Central memory CD8-positive, alpha-beta T cell (primary cell): ENCODE results near the gene GHRH.

Source experiments
- ATAC-seq: fragments of 150-1000 bp; cut with Tn5 transposase; replicated peaks from 2 replicates; pipeline ENCODE4 v1.10.0; 2022; ENCODE audit warnings: mild to moderate bottlenecking, moderate FRiP score, moderate number of reproducible peaks; ENCODE audit not compliant: poor library complexity, severe bottlenecking; ENCODE audit errors: extremely low read depth
- DNase-seq, 2 donors: peaks; one replicate each; pipeline ENCODE4 v3.0.0; 2021; ENCODE audit warnings: low spot score in 2 of 2
- H3K27ac Mint-ChIP-seq: one replicate; pipeline ENCODE4 v1.8.0; 2022; ENCODE audit warnings: low read depth, mild to moderate bottlenecking, moderate library complexity, mixed read lengths
- H3K27me3 Mint-ChIP-seq: one replicate; pipeline ENCODE4 v1.8.0; 2022; ENCODE audit warnings: mixed read lengths
- H3K36me3 Mint-ChIP-seq: one replicate; pipeline ENCODE4 v1.8.0; 2022; ENCODE audit warnings: mild to moderate bottlenecking, moderate library complexity, mixed read lengths; ENCODE audit not compliant: insufficient read depth
- H3K4me1 Mint-ChIP-seq: one replicate; pipeline ENCODE4 v1.8.0; 2022; ENCODE audit warnings: mixed read lengths
- H3K4me3 Mint-ChIP-seq: one replicate; pipeline ENCODE4 v1.8.0; 2022; ENCODE audit warnings: mild to moderate bottlenecking, moderate library complexity, mixed read lengths
- H3K9me3 Mint-ChIP-seq: one replicate; pipeline ENCODE4 v1.8.0; 2022; ENCODE audit warnings: mixed read lengths

The GHRH gene

DNA sequence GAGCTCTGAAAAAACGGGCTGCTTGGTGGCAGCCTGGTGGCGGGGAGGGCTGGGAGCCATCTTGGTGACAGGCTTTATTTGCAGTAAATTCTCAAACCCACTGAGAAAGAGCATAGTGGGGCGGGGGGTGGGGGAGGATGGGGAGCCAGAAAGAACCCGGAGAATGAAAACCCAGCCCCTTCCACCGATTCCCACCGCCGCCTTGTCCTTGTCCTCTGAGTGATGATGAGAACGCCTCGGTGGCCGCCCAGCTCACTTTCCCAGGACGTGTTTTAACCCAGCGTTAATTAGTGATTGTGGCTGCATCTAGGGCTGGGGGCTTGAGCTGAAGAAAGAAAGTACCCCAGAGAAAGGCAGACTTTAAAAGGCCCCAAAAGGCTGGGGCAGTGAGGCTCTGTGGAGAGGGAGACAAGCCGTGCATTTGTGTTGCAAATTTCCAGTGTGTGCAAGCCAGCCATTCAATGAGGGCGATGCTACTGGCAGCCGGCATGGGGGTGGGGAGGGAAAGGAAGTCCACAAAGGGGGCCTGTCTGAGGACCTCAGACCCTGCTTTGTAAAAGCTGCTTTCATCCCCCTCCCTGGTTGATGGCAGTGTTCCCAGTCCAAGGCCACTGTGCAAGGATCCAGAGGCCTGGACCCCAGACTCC lies 6.2 kb upstream of the GHRH start:
- DNase-seq (no peak), ATAC-seq (no peak)
- H3K36me3 Mint-ChIP-seq, result no peaks in the 10 kb centered on the region
- H3K27me3 Mint-ChIP-seq, result peaks cover 2% of the 10 kb centered on the region
- H3K4me1 Mint-ChIP-seq, result no peaks in the 10 kb centered on the region
- H3K9me3 Mint-ChIP-seq, result no peaks in the 10 kb centered on the region
- no peak overlapping the region for H3K4me3 Mint-ChIP-seq
- H3K27ac Mint-ChIP-seq, result no peak overlapping the region

DNA sequence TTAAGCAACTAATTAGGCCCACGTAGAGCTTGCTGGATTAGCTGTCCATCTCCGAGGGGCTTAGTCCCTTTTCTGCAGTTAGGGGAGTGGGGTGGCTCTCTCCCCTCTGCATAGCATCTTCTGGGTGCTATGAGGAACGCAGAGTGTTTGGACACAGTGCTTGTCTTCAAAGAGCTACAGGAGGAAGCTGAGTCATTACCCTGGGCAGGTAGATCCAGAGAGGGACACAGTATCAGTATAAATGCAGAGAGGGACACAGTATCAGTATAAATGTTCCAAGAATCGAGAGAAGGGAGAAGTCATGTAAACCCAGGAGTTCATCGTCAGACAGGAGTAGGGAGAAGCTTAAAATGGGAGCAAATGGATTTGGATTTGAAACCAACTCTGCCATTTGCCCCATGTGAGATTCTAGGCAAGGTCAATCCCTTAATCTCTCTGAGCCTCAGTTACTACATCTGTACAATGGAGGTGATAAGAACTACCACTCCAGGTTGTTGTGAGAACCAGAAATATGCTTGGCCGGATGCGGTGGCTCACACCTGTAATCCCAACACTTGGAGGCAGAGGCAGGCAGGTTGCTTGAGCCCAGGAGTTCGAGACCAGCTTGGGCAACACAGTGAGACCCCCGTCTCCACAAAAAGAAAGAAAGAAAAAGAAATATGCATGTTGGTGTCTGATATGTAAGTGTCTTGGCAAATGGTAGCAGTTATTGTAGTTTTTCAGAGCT lies 5.5 kb upstream of the GHRH start:
- DNase-seq, result no peak
- Mint-ChIP-seq H3K4me3 (no peak overlapping the region), H3K27me3 (peaks cover 8% of the 10 kb centered on the region), H3K27ac (no peak overlapping the region), H3K36me3 (no peaks in the 10 kb centered on the region), H3K4me1 (no peaks in the 10 kb centered on the region), H3K9me3 (no peaks in the 10 kb centered on the region)
- ATAC-seq, result no peak

DNA sequence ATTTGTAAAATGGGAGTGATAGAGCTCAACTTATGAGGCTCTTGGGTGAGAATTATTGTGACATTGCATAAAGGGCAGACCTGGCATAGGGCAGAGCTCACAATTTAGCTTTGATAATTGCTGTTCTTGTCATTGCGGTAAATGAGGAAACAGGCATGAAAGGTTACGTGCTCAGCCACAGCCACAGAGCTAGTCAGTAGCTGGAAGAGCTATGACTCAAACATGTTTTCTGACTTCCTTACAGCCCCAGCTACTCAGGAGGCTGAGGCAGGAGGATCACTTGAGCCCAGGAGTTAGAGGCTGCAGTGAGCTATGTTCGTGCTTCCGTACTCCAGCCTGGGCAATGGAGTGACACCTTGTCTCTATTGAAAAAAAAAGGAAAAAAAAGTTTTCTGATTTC lies 3.5 kb upstream of the GHRH start:
- Mint-ChIP-seq H3K36me3 (no peaks in the 10 kb centered on the region), H3K27me3 (peaks cover 26% of the 10 kb centered on the region), H3K4me1 (no peaks in the 10 kb centered on the region), H3K9me3 (no peaks in the 10 kb centered on the region), H3K27ac (no peak overlapping the region), H3K4me3 (no peak overlapping the region)
- no peak for ATAC-seq
- DNase-seq, result no peak

DNA sequence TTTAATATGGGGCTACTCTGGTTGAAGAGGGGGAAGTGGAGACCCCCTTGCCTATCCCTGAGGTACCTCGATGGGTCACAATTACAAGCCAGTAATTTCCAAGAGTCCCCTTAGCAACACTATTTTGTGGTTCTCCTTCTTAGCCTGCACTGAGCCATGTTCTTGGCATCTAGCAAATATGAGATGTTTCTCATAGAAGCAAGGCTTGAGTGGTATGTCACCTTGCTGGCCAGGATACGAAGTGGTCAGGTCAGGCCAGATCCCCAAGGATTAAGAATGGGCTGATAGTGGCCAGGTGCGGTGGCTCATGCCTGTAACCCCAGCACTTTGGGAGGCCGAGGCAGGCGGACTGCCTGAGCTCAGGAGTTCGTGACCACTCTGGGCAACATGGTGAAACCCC lies 2.1 kb upstream of the GHRH start:
- Mint-ChIP-seq H3K36me3 (no peaks in the 10 kb centered on the region), H3K4me3 (no peak overlapping the region), H3K9me3 (no peaks in the 10 kb centered on the region), H3K27ac (no peak overlapping the region), H3K4me1 (no peaks in the 10 kb centered on the region), H3K27me3 (peaks cover 40% of the 10 kb centered on the region)
- DNase-seq, result no peak
- ATAC-seq, result no peak

DNA sequence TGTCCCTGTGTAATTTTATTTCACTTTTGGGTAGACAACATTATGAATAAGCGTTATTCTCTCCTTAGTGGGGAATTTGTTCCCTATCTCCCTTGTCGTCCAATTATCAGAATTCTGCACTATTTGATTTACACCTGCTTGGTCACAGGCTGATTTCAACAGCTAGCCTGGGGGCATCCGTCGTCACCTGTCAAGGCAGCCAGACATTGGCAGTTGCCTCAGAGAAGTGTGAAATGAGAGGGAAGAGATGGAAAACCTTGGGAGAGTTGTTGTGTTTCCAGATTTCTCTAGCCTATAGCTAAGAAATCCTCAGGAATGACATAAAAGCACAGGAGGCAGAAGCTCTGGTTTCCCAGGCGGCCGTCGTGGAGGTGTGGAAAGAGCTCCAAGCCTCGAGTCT lies 891 bp upstream of the GHRH start:
- DNase-seq, result no peak
- Mint-ChIP-seq H3K4me1 (no peaks in the 10 kb centered on the region), H3K27me3 (peaks cover 51% of the 10 kb centered on the region), H3K9me3 (no peaks in the 10 kb centered on the region), H3K4me3 (no peak overlapping the region), H3K36me3 (no peaks in the 10 kb centered on the region), H3K27ac (no peak overlapping the region)
- no peak for ATAC-seq

DNA sequence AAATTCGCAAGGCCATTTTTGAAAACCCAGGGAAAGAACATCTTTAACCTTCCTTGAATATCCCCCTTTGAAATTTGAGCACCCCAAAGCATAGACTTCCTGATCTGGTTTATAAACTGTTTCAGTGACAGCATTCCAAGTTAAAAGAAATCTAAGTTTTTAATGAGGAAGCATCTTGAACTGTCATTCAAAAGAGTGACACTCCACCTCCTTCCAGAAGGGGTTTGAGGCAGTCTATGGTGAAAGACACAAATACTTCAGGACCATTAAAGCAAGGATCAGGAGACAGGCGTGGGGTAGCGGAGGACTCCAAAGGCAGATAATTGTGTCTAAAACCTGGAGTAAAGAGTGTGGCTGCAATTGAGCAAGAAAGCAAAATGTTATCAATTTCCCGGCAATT lies 691 bp downstream of the GHRH start:
- Mint-ChIP-seq H3K4me3 (no peak overlapping the region), H3K9me3 (no peaks in the 10 kb centered on the region), H3K36me3 (no peaks in the 10 kb centered on the region), H3K4me1 (no peaks in the 10 kb centered on the region), H3K27me3 (peaks cover 51% of the 10 kb centered on the region), H3K27ac (no peak overlapping the region)
- ATAC-seq, result no peak
- DNase-seq, result no peak

DNA sequence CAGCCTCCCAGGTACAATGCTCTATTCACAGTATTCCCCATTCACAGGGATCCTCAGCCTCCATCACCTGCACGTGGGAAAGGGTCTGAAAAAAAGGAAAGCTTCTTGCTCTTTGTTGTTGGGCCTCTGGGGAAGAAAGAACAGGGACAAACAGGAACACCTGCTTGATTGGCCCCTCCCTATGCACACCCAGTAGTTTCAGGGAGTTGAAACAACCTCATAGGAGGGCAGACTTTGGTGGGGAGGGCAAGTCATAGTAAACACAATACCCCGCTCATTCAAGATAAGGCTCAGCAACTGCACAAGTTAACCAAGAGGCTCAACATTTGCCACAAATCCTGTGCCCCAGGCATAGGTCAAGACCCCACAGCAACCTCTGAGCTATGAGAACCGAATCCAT lies 1.7 kb downstream of the GHRH start:
- H3K4me1 Mint-ChIP-seq, result no peaks in the 10 kb centered on the region
- no peak overlapping the region for H3K27ac Mint-ChIP-seq
- DNase-seq (no peak), ATAC-seq (no peak)
- no peaks in the 10 kb centered on the region for H3K9me3 Mint-ChIP-seq
- H3K4me3 Mint-ChIP-seq, result no peak overlapping the region
- peaks cover 51% of the 10 kb centered on the region for H3K27me3 Mint-ChIP-seq
- no peaks in the 10 kb centered on the region for H3K36me3 Mint-ChIP-seq

DNA sequence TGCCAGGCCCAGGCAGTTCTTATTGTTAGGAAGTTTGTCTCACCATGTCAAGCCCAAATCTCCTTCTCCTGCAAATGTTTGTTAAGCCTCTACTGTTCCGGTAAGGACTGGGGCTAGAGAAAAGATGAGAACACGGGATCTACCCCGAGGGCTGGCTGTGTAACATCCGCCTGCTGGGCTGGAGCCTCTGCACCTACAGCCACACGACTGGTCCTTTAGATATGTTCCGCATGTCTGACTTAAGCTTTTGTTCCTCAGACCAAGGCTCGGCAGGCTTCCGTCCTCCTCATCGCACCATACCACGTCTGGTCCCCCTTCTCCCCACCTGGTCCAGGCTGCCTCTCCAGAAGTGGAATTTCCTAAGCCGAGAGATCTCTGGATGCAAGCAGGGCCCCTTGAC lies 2.6 kb downstream of the GHRH start:
- no peaks in the 10 kb centered on the region for H3K36me3 Mint-ChIP-seq
- DNase-seq (no peak), ATAC-seq (no peak)
- no peak overlapping the region for H3K27ac Mint-ChIP-seq
- no peak overlapping the region for H3K4me3 Mint-ChIP-seq
- H3K27me3 Mint-ChIP-seq, result peaks cover 51% of the 10 kb centered on the region
- no peaks in the 10 kb centered on the region for H3K4me1 Mint-ChIP-seq
- no peaks in the 10 kb centered on the region for H3K9me3 Mint-ChIP-seq

DNA sequence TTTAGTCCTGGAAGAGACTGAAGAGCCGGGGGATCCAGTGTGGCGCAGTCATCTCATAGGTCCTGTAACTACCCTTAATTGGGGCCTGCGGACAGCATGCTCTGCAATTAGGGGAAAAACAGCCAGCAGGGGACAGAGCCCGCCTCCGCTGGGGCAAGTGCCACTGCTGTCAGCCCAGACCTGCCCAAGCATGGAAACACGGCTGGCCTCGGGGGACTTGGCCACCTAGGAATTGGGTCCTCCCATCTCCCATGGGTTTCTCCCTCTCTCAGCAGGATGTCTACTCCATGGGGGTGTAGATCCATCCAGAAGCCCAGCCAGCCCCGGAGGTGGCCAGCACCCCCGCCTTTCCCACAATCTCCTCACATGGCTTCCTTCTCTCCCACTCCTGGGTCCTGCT lies 3.6 kb downstream of the GHRH start:
- Mint-ChIP-seq H3K4me3 (no peak overlapping the region), H3K27ac (no peak overlapping the region), H3K27me3 (peaks cover 51% of the 10 kb centered on the region), H3K36me3 (peaks cover 1% of the 10 kb centered on the region), H3K9me3 (no peaks in the 10 kb centered on the region), H3K4me1 (no peaks in the 10 kb centered on the region)
- DNase-seq, result no peak
- ATAC-seq, result no peak

DNA sequence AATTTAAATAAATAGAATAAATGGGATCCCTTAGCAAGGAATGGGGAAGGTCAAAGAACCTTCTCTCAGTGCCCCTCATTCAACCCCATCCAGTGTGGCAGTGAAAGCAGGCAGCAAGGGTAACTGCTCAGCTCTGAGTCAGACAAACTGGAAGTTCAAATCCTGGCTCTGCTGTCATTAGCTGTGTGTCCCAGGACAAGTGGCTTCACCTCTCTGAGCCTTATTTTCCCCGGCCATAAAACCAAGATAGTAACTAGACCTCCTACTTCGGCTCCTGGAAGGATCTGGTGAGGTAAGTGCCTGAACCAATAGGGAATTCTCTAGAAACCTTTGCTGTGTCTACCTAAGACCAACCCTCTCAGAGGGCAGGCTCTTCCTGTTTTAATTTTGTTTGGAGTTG lies 4.1 kb downstream of the GHRH start:
- Mint-ChIP-seq H3K4me1 (no peaks in the 10 kb centered on the region), H3K27me3 (peaks cover 47% of the 10 kb centered on the region), H3K36me3 (peaks cover 2% of the 10 kb centered on the region), H3K9me3 (no peaks in the 10 kb centered on the region), H3K27ac (no peak overlapping the region), H3K4me3 (no peak overlapping the region)
- ATAC-seq (no peak), DNase-seq (no peak)

DNA sequence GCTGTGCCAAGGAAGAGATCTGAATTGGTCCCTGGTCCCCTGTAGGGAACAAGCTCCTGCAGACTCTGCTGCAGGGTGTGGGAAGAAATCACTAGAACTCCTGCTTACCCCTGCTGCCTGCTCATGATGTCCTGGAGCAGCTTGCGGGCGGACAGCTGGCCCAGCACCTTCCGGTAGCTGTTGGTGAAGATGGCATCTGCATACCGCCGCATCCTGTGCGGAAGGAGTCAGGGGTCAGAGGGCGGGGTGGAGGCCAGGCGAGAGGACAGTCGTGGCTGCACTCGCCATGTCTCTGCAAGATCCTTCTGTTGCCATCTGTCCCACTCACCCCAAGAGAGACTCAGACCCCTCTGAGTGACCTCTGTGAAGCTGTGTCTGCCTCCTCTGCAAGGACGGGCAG lies 5.3 kb downstream of the GHRH start:
- Mint-ChIP-seq H3K4me1 (no peaks in the 10 kb centered on the region), H3K9me3 (no peaks in the 10 kb centered on the region), H3K27me3 (peaks cover 34% of the 10 kb centered on the region), H3K4me3 (no peak overlapping the region), H3K27ac (no peak overlapping the region), H3K36me3 (peaks cover 2% of the 10 kb centered on the region)
- DNase-seq (no peak), ATAC-seq (no peak)

DNA sequence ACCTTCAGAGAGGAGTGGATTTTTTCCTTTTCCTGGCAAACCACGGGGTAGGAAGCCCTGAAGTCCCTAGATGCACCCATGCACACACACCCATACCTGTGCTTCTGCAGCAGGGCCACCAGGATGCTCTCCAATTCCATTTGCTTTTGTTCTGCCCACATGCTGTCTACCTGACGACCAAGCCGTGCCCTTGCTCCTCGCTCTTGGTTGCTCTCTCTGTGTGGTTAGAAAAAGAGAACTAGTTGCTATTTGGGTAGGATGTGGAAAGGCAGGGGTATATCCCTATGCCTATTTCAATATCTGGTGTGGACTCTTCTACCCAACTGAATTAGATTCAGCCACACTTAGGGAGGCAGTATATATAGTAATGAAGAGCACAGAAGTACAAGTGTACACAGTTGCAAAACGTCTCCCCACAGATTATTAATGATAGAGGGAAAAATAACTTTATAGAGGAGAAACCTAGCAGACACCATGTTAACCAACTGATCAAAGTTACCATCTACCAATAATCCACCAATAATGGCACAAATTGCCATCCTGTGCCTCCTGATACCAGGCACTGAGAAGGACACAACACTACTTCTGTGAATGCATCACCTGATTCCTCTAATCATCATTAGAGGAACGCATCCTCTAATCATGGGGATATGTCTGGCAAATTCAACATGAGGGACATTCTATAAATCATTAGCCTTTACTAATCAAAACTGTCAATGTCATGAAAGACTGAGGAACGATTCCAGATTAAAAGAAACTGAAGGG lies 7.3 kb downstream of the GHRH start:
- peaks cover 16% of the 10 kb centered on the region for H3K27me3 Mint-ChIP-seq
- no peaks in the 10 kb centered on the region for H3K9me3 Mint-ChIP-seq
- no peak for DNase-seq
- H3K36me3 Mint-ChIP-seq, result peaks cover 2% of the 10 kb centered on the region
- H3K27ac Mint-ChIP-seq, result no peak overlapping the region
- no peaks in the 10 kb centered on the region for H3K4me1 Mint-ChIP-seq
- ATAC-seq, result no peak
- no peak overlapping the region for H3K4me3 Mint-ChIP-seq

DNA sequence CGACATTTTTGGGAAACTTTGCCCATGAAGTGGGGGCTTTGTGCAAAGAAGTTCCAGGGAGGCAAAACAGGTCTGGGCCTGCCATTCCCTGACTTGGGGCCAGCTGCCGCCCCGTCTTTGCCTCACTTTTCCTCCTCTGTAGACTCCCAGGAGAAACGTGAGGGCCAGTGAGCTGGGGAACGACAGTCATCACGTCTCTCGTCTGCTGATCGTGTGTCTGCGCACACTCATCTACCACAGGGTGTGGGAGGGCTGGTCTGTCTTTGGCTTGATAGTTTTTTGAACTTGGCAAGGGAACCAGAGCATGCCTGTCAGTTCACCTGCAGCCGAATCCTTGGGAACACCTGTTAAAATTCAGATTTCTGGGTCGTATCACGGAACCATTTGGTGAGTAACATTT lies 8.5 kb downstream of the GHRH start:
- Mint-ChIP-seq H3K36me3 (peaks cover 2% of the 10 kb centered on the region), H3K27ac (no peak overlapping the region), H3K27me3 (peaks cover 4% of the 10 kb centered on the region), H3K4me3 (no peak overlapping the region), H3K4me1 (no peaks in the 10 kb centered on the region), H3K9me3 (no peaks in the 10 kb centered on the region)
- ATAC-seq (no peak), DNase-seq (no peak)
